OCI-LY7 (cell line): ENCODE measurements around the gene TMX1. TPM values are rescaled to one million over a fixed set of nuclear protein-coding genes. Genes with fewer than 3 reads are reported as not detected.

Experiments used
- BruUV-seq: library from RNA; stranded (reverse); fragments of 400-500 nt; replicated peaks from 2 replicates; lab custom pipeline; 2021; lab: Mats Ljungman, UMichigan
- CTCF ChIA-PET: fragments of 300-600 bp; sonication (Branson Sonifier 250); formaldehyde crosslinking; loops from one replicate; lab custom pipeline; 2022; ENCODE audit warnings: antibody characterized with exemption; ENCODE audit not compliant: unreplicated experiment; lab: Charles Lee
- POLR2A ChIA-PET: fragments of 300-600 bp; sonication (Branson Sonifier 250); formaldehyde crosslinking; loops from one replicate; lab custom pipeline; 2022; ENCODE audit warnings: antibody characterized with exemption; lab: Charles Lee
- DNase-seq: peaks from one replicate; pipeline ENCODE4 v3.0.0-alpha.2; 2015; ENCODE audit warnings: low spot score
- H2AFZ ChIP-seq: fragments of 200-600 bp; sonication (generic), shearing (Covaris generic); 2 replicates; pipeline ENCODE4 v1.6.1; 2014; ENCODE audit warnings: mild to moderate bottlenecking, antibody characterized with exemption, low read length, moderate library complexity
- H3K27ac ChIP-seq: fragments of 200-600 bp; sonication (generic); 2 replicates; pipeline ENCODE4 v1.5.1; 2014; ENCODE audit warnings: mixed run types, low read depth, mild to moderate bottlenecking, moderate library complexity, low read length, inconsistent platforms; ENCODE audit not compliant: poor library complexity, severe bottlenecking
- H3K36me3 ChIP-seq: fragments of 200-600 bp; sonication (generic); 2 replicates; pipeline ENCODE4 v1.6.1; 2014; ENCODE audit warnings: mild to moderate bottlenecking, antibody characterized with exemption, low read length, moderate library complexity, mixed read lengths; ENCODE audit not compliant: insufficient read depth
- H3K4me1 ChIP-seq: fragments of 200-600 bp; sonication (generic); 2 replicates; pipeline ENCODE4 v1.5.1; 2014; ENCODE audit warnings: mild to moderate bottlenecking, low read length; ENCODE audit not compliant: insufficient read depth, poor library complexity, severe bottlenecking
- H3K4me2 ChIP-seq: fragments of 200-600 bp; sonication (generic); 2 replicates; pipeline ENCODE4 v1.6.1; 2014; ENCODE audit warnings: mild to moderate bottlenecking, low read length
- H3K4me3 ChIP-seq: fragments of 200-600 bp; sonication (generic); 2 replicates; pipeline ENCODE4 v1.5.1; 2014; ENCODE audit warnings: mild to moderate bottlenecking, low read depth, low read length; ENCODE audit not compliant: poor library complexity, severe bottlenecking
- H3K79me2 ChIP-seq: fragments of 200-600 bp; sonication (generic); 2 replicates; pipeline ENCODE4 v1.6.1; 2016; ENCODE audit warnings: low read depth, mild to moderate bottlenecking, low read length, moderate library complexity, mixed read lengths; ENCODE audit not compliant: insufficient read depth
- H3K9me2 ChIP-seq: fragments of 200-600 bp; sonication (generic); 2 replicates; pipeline ENCODE4 v1.6.1; 2016; ENCODE audit warnings: mild to moderate bottlenecking, low read length, mixed read lengths; ENCODE audit not compliant: insufficient read depth
- H3K9me3 ChIP-seq: fragments of 200-600 bp; sonication (generic); 2 replicates; pipeline ENCODE4 v1.6.1; 2014; ENCODE audit warnings: mild to moderate bottlenecking, mixed run types, low read length, mixed read lengths
- H4K20me1 ChIP-seq: fragments of 200-600 bp; sonication (generic); 2 replicates; pipeline ENCODE4 v1.6.1; 2014; ENCODE audit warnings: mild to moderate bottlenecking, antibody characterized with exemption, low read length, moderate library complexity, mixed read lengths; ENCODE audit not compliant: insufficient read depth
- CTCF ChIP-seq: fragments of 200-600 bp; sonication (generic); conservative IDR thresholded peaks from 2 replicates; pipeline ENCODE4 v1.5.1; 2014; ENCODE audit warnings: mild to moderate bottlenecking, antibody characterized with exemption, low read length, moderate library complexity, mixed read lengths
- EZH2phosphoT487 ChIP-seq: fragments of 200-600 bp; sonication (generic); IDR thresholded peaks from 2 replicates; pipeline ENCODE4 v1.6.1; 2018; ENCODE audit warnings: low read depth, borderline replicate concordance, mild to moderate bottlenecking, mixed run types, antibody characterized with exemption, low read length, moderate library complexity, mixed read lengths
- intact Hi-C: fragments of 100-400 bp; cut with micrococcal nuclease; formaldehyde crosslinking; loops from one replicate; pipeline ENCODE4 v1.10.0; 2022; ENCODE audit not compliant: unreplicated experiment
- small RNA-seq: library from RNA; depleted of rRNA; stranded (forward); fragments of <200 nt; gene quantifications from one replicate; pipeline ENCODE3, GENCODE V24; 2014
- total RNA-seq, 2 experiments: library from RNA; depleted of rRNA in 1 of 2; stranded (reverse); fragments of >200 nt in 1 of 2; shearing (Covaris generic) in 1 of 2; gene quantifications; 2 replicates each; pipeline ENCODE4 v1.2.3, GENCODE V29; 2014 to 2022

Gene TMX1
- total RNA-seq, 2 experiments from 2014 or later, result 34.3 to 59.0 TPM

DNA sequence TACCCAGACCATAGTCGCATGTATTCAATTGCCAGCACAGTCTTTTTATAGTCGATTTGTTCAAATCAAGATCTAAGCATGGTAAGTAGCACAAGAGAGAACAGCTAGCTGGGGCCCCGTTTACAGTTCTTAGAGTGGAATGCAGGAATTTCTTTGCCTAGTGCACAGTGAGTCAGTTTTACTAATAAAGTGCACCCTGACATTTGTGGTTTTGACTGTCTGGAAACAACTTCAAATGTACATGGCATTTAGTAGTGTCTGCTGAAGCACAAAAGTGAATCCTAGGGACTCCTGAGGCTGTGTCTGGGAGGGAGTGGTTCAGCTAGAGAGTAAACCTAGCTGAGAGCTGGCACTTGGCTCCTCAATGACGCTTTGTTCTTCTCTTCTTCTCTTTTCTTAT lies 64.9 kb downstream of the TMX1 start:
- Histone ChIP-seq H3K4me2 (no peak overlapping the region), H2AFZ (no peak overlapping the region), H3K4me1 (no peaks in the 10 kb centered on the region), H3K9me2 (no peaks in the 10 kb centered on the region), H3K4me3 (no peak overlapping the region), H3K79me2 (no peaks in the 10 kb centered on the region), H3K27ac (no peak overlapping the region), H4K20me1 (no peaks in the 10 kb centered on the region), H3K9me3 (no peaks in the 10 kb centered on the region), H3K36me3 (no peaks in the 10 kb centered on the region)
- ChIA-PET POLR2A (no interaction called here), CTCF (no interaction called here)
- BruUV-seq, result no TSS peak
- intact Hi-C loops, result no loop called here
- DNase-seq, result no peak
- TF ChIP-seq CTCF (no peak), EZH2phosphoT487 (no peak)

- Histone ChIP-seq H3K4me2 (no peak overlapping the region), H4K20me1 (no peaks in the 10 kb centered on the region), H3K4me3 (no peak overlapping the region), H3K9me2 (no peaks in the 10 kb centered on the region), H3K27ac (no peak overlapping the region), H3K36me3 (no peaks in the 10 kb centered on the region), H3K4me1 (no peaks in the 10 kb centered on the region), H3K9me3 (no peaks in the 10 kb centered on the region), H2AFZ (no peak overlapping the region), H3K79me2 (no peaks in the 10 kb centered on the region)
- intact Hi-C loops, result no loop called here
- no peak for DNase-seq
- no peak for TF ChIP-seq CTCF
- TF ChIP-seq EZH2phosphoT487, result no peak
- BruUV-seq, result no TSS peak
- ChIA-PET POLR2A (no interaction called here), CTCF (no interaction called here)
These were observed 65.7 kb downstream of the TMX1 start for GRCh38 chr14:51305751-51306150.

Small RNAs within 50 kb of the gene (small RNA-seq; reads per million reads assigned to genes)
- gene RF00019, result not detected
- not detected for gene RF00156

Other genes with a start within 250 kb of the TMX1 start
- 0.39 and 1.4 TPM in 2 replicates for gene TRIM9, start 145.1 kb upstream of the TMX1 start, total RNA-seq (2014; rRNA removed; shearing (Covaris generic))
- 4.7 and 7.9 TPM in 2 replicates for gene TRIM9, start 145.1 kb upstream of the TMX1 start, total RNA-seq (2022)